A673 (cell line): ENCODE results near the gene CD302.

ENCODE experiments used
- EZH2 ChIP-seq: fragments of 200-600 bp; sonication (generic); IDR thresholded peaks from 2 replicates; pipeline ENCODE4 v1.6.1; 2017; ENCODE audit warnings: borderline replicate concordance, low read depth, mild to moderate bottlenecking, mixed read lengths, antibody characterized with exemption, low read length; ENCODE audit not compliant: poor library complexity, severe bottlenecking
- TF ChIP-seq, protein P1 (sequence below): fragments of 300-800, 200-600 bp; sonication (generic); conservative IDR thresholded peaks from 2 replicates; pipeline ENCODE4 v1.5.1; 2017; ENCODE audit warnings: low read depth, mild to moderate bottlenecking, antibody characterized with exemption, low read length, moderate library complexity, mixed read lengths

DNA sequence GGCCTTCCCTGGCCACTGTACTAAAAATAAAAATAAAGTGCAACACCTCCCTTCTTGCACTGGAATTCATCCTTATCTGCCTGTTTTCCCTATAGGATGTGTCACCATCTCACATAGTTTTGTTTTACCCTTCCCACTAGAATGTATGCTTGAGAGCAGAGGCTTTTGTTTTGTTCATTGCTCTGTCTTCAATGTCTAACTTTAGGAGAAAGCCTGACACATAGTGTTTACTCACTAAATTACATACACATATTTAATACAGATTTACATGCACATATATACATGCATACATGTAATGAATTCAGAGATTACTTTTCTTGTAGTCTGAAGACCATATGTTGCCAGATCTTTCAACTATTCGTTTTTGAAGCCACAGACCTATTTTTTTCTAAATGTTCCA is 23.0 kb downstream of the CD302 start:
- TF ChIP-seq, protein P1, sequence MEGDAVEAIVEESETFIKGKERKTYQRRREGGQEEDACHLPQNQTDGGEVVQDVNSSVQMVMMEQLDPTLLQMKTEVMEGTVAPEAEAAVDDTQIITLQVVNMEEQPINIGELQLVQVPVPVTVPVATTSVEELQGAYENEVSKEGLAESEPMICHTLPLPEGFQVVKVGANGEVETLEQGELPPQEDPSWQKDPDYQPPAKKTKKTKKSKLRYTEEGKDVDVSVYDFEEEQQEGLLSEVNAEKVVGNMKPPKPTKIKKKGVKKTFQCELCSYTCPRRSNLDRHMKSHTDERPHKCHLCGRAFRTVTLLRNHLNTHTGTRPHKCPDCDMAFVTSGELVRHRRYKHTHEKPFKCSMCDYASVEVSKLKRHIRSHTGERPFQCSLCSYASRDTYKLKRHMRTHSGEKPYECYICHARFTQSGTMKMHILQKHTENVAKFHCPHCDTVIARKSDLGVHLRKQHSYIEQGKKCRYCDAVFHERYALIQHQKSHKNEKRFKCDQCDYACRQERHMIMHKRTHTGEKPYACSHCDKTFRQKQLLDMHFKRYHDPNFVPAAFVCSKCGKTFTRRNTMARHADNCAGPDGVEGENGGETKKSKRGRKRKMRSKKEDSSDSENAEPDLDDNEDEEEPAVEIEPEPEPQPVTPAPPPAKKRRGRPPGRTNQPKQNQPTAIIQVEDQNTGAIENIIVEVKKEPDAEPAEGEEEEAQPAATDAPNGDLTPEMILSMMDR, result no peak
- TF ChIP-seq EZH2, result no peak
